HG02973 (cell line): ENCODE measurements around the gene PEX12.
"Not testable (repeated sequence)": the region's sequence is repeated elsewhere in the genome, so short reads cannot be mapped to it uniquely, and the experiment has no call there.

Source experiments
- ATAC-seq: cut with Tn5 transposase; IDR thresholded peaks from one replicate; pipeline ENCODE4 v1.9.1; 2021; ENCODE audit warnings: moderate library complexity; ENCODE audit not compliant: unreplicated experiment

PEX12 gene

DNA sequence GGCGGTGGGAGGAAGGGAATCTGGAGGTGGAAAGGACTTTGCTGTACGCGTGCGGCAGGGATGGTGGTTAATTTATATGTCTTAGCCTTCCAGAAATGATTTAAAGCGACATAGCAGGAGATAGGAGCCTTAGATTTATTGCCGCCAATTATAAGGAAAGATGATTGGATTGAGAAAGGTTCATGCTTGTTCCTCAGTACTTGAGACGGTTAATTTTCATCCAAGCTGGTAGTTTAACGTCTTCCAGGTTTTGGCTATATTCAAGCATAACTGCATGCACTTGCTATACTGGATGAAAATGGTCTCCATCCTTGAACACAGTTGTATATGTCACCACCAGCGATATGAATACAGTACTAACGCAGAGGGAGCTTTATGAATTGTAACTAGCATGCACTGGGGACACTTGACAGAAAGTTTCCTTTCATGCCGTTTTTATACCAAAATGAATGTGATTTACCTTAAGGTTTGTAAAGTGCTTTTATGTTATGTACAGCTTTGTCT lies 610 bp upstream of the PEX12 start:
- ATAC-seq: no peak

GRCh38 chr17:35577830-35578196 lies 558 bp downstream of the PEX12 start:
- no peak for ATAC-seq

- ATAC-seq: no peak
Observed at GRCh38 chr17:35575759-35576158, 2.6 kb downstream of the PEX12 start.

- no peak for ATAC-seq
Observed at GRCh38 chr17:35569405-35569804, 9.0 kb downstream of the PEX12 start.

- ATAC-seq: no peak
Observed at GRCh38 chr17:35568561-35568960, 9.8 kb downstream of the PEX12 start.

DNA sequence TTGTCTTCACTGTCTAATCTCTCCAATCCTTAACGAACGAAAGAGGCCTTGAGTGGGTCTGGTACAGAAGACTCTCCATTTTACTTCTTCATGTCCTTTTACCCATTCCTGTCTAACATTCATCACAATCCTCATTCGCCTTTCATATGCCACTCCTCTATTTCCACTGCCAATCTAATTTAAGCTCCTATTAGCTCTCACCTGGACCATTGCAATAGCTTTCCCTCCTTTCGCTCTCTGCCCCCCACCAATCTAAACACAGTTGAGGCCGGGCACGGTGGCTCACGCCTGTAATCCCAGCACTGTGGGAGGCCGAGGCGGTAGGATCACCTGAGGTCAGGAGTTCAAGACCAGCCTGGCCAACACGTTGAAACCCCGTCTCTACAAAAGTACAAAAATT lies 11.4 kb downstream of the PEX12 start:
- ATAC-seq: no peak

DNA sequence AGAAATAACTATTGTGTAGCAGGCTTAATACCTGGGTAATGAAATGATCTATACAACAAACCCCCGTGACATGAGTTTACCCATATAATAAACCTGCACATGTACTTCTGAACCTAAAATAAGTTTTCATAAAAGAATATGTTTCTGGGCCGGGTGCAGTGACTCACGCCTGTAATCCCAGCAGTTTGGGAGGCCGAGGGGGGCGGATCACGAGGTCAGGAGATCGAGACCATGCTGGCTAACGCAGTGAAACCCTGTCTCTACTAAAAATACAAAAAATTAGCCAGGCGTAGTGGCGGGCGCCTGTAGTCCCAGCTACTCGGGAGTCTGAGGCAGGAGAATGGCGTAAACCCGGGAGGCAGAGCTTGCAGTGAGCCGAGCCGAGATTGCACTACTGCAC lies 15.2 kb downstream of the PEX12 start:
- not testable (repeated sequence) for ATAC-seq

DNA sequence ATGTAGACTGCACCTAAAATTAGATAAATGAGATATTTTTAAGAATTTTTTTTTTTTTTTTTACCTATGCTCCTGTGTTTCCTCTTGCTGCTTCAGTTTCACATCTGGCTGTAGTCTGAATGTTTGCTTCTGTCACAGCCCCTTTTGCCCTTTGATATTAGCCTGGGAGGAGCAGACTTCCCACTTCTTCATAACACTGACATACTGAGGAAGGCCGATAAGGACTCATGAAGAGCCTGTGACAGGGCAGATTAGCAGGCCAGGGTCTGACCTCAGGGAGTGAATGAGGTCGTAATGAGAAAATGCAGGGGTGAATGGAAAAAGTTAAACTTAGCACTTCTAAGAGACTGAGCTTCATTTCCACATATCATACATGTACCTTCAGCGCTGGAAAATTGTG lies 17.7 kb downstream of the PEX12 start, which contains the start of gene SLFN14:
Gene SLFN14 (minus strand): TSS at position 117 of the 400 bp plus-strand sequence. CDS start 2,757 bp downstream, outside the sequence.
- no peak for ATAC-seq

DNA sequence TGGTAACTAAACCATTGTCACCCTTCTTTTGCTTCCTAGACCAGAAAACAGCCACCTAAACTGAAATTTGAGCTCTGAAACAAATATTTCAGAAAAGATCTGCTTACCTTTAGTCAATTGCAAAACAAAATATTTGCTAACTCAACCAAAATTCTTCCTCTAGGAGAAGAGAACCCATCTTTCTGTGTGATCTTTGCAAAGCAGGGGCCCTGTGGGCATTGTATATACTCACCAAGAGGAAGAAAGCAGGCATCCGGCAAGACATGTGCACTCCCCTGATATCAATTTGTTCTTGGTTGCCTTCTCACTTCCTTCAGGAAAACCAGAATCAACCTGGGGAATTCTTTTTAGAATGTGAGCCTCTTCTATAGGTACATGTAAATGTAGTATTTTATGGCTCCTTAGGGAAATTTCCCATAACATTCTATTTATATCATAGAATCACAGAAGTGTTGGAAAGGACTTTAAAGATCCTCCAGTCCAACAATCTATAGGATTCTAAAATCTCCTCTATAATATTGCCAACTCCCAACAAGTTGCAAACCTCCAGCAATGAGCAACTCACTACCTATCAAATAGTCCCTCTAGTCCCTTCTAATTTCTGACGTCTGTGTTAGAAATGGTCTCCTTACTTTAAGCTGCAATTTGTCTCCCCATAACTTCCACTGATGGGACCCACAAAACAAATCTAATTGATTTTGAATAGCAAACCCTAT lies 18.7 kb downstream of the PEX12 start:
- no peak for ATAC-seq

DNA sequence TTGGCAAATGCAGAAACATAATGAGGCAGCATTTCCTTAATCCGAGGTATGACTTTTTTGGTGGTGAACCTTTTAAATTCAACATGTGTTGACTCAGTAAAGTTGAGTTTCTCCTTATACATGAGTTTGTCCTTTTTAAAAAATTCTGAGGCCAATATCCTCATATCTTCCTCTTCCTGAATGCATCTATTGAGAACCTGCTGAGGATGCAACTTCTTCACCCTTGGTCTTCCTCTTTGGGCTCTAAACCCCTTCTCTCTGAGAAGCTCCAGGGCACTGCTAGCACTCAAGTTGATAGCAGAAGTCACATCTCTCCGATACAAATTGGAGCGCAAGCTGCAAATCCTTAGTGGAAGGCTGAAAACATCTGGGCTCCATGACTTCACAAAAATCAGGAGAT lies 21.0 kb downstream of the PEX12 start:
- ATAC-seq: no peak

- ATAC-seq: no peak
Observed at GRCh38 chr17:35555691-35556090, 22.7 kb downstream of the PEX12 start.

DNA sequence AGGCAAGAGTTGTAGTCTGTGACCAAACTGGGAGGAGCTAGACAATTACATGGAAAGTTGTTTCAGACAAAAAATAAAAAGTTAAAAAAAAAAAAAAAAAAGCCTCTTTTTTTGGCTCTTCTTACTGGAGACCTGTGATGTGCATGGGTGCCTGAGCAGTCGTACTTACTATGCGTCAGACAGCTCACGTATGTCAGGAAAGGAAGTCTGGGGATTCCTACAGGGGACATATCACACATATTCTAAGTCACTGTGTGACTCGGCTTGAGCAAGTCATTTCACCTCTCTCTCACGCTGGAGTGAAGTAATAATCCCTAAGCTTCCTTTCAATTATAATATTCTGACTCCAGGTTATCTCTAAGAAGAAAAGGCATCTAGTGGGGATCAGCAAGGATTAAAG lies 23.7 kb downstream of the PEX12 start:
- no peak for ATAC-seq

DNA sequence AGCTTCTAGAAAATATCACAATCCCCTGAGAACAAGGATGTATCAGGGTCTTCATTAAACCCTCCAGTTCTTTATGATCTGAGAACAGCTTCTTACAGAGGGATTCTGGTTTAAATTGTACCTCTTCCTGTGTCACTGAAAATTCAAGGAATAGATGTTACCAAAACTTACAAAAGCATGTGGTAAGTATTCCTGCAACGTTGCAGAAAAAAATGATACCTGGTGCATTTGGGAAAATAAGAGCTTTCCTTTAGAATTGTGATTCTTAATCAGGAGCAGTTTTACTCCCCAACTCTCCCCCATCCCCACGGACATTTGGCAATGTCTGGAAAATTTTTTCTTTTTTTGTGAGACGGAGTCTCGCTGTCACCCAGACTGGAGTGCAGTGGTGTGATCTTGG lies 25.1 kb downstream of the PEX12 start:
- no peak for ATAC-seq

DNA sequence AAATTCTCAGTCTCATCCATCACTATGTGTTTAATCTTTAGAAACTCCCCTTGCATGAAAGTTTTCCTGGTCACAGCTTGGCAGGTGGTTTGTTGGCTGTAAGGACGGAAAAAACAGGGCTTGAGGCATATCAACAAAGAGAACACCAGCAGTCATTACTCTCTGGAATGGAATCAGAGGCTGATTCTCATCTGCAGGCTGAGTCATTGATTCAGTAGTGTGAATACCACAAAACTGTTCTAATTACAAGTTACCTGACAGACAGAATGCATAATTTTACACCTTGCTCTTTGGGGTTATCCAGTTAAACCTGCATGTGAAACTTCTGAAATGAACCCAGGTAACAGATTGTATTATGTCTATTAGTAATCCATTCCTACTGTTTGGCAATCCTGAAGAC lies 29.4 kb downstream of the PEX12 start:
- ATAC-seq: no peak

- ATAC-seq: no peak
Observed at GRCh38 chr17:35548208-35548810, 30.1 kb downstream of the PEX12 start.

DNA sequence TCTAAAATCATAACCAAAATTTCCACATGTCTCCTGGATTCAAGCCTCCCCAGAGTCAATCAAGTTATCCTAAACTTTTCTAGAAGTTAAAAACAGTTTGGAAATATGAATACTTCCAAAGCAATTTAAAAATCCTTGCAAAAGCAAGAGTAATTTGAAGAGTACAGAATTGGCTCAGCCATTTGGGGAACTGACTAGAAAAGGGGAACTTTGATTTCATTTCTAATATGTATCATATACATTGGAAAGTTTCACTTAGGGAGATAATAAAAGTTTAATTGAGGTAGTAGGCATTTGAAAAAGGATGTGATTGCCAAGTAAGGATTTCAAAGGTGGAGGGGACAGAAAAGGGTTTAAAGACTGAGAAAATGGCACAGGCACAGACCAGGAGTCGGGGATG lies 31.9 kb downstream of the PEX12 start:
- no peak for ATAC-seq

- no peak for ATAC-seq
Observed at GRCh38 chr17:35545150-35545549, 33.2 kb downstream of the PEX12 start.

DNA sequence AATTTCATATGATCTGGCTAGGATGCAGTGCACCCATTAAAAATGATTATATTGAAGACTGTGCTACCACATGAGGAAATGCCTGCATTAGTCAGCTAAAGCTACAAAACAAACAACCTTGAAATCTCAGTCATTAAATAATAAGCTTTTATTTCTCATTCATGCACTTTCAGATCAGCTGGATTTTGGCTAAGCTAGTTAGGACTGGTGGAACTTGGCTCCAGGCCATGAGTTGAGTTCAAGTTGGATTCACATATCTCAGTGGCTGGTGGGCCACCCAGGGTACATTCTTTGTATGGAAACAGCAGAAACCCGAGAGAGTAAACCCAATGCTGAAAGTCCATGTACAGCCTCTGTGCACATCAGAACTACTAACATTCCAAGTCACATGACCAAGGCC lies 34.5 kb downstream of the PEX12 start:
- ATAC-seq: no peak

DNA sequence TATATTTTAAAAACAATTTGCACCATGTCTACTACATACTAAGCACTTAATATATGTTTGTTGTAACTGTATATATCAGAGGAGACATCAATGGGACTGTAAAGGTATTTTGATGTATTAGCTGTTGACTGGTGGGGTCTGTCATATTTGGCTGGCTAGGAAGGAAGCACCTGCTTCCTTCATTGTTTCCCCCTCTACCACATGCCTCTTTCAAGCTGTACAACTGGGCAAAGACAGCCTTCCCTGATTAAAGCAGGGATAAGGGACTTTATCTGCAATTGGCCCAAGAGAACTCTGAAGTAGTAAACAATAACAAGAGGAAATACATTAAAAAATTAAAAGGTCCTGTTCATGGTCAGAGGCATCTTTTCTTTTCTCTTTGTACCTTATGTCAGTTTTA lies 35.4 kb downstream of the PEX12 start:
- no peak for ATAC-seq

DNA sequence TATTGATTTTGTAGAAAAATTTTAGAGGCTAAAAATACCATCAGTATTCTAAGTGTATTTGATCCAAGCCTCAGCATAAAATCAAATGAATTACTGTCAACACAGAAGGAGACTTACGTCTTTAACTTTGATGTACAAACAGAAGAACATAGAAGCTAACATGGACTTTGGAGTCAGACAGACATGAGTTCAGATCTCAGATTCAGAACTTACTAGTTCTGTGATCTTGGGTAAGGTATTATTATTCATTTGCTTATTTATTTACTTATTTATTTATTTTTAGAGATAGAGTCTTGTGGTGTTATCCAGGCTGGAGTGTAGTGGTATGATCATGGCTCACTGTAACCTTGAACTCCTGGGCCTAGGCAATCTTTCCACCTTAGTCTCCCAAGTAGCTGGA lies 36.9 kb downstream of the PEX12 start:
- no peak for ATAC-seq

DNA sequence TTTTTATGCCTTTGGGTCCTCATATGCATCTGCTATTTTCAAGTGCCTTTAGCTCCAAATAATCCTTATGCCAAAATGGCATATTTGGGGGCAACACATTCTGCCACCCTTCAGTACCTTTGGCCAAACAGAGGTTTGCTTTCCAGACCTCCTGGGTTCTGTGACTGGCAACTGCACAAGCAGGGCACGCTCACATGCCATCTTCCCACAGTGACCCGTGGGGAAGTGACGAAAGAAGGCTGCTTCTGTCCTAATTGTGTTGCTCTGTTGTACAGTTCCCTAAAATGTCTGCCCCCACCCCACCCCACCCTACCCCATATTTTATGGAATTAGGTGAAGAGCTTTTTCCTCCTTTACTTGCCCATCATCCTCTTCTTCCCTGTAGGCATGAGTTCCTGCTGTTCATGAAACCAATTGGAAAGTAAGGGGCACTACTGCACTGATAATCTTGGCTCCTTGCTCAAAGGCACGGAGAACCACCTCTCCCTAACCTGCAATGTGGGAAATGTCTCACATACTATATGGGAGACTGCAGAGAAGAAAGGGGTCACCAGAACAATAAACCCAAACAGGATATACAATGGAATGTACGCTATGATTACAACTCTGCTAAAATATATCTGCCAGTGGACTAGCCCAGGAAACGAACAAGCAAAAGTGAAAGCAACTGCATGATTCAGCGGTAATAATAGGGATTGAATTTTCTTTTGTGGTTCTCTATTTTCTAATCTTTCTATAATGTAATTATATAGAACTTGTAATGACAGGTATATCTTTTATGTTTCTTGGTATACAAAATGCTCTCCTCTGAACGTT lies 37.6 kb downstream of the PEX12 start:
- ATAC-seq: no peak

GRCh38 chr17:35539659-35540026 lies 38.7 kb downstream of the PEX12 start:
- ATAC-seq: no peak
